ENCODE results near the gene GABRG3. TPM values are rescaled to one million over a fixed set of nuclear protein-coding genes. Genes with fewer than 3 reads are reported as not detected.

GABRG3 gene
- total and polyA plus RNA-seq, 9 of the 15 experiments (the other 6 are each of a cell fraction or from before 2014, with no cell fraction given) = 4.0 to 15.1 (median 11.2) TPM

- ChIA-PET POLR2A (no interaction called here), CTCF (ENCODE audit: low intra/inter-chr PET ratio) (no interaction called here)
- no peak overlapping the region for H2AFZ ChIP-seq (ENCODE audit: low read depth, low read length)
- BruUV-seq (replicated peaks) = no TSS peak
- no peak overlapping the region for H3K4me2 ChIP-seq (ENCODE audit: insufficient read depth, low read length)
- FAIRE-seq (no peak), DNase-seq (ENCODE audit: extremely low read depth in 1 of 4, low spot score in 3 of 4) (no peak), ATAC-seq (no peak)
- H3K79me2 ChIP-seq (ENCODE audit: control insufficient read depth, insufficient read depth, low read length) = no peaks in the 10 kb centered on the region
- H4K20me1 ChIP-seq (replicated peaks; ENCODE audit: control insufficient read depth, insufficient read depth, low read length) = no peaks in the 10 kb centered on the region
- WGBS (ENCODE audit: insufficient coverage, low coverage, missing lambda C conversion rate) = 52% methylated on average over 6 of the region's 6 CpGs
- H3K9me3 ChIP-seq (replicated peaks; ENCODE audit: control insufficient read depth, insufficient read depth, low read depth, low read length) = no peaks in the 10 kb centered on the region
- no peaks in the 10 kb centered on the region for H3K27me3 ChIP-seq (ENCODE audit: control insufficient read depth in 2 of 2, insufficient read depth in 2 of 2, low read length in 2 of 2)
- H3K4me1 ChIP-seq (replicated peaks in 1 of 2; ENCODE audit: control insufficient read depth in 2 of 2, insufficient read depth in 2 of 2, low read length in 2 of 2) = peaks cover 0 to 5% of the 10 kb centered on the region in 2 experiments; a peak in 1 of 5 replicates
- no peaks in the 10 kb centered on the region for H3K36me3 ChIP-seq (ENCODE audit: control insufficient read depth, insufficient read depth, low read length)
- no peak overlapping the region for H3K4me3 ChIP-seq
- in situ Hi-C loops (cut with MboI) = no loop called here
- no peak overlapping the region for H3K9ac ChIP-seq (ENCODE audit: insufficient read depth in 1 of 2, low read depth in 2 of 2, low read length in 2 of 2)
- no peak overlapping the region for H3K27ac ChIP-seq (ENCODE audit: extremely low read depth, low read depth, low read length)
- intact Hi-C loops (cut with micrococcal nuclease) = no loop called here
- H3K9me1 ChIP-seq (ENCODE audit: control insufficient read depth, insufficient read depth, low read length) = no peaks in the 10 kb centered on the region
- TF ChIP-seq ATF6 (CRISPR knock-in tag; IDR thresholded peaks at IDR 0.05) (no peak), TFE3 (CRISPR knock-in tag; IDR thresholded peaks at IDR 0.05) (no peak), CXXC5 (CRISPR knock-in tag; IDR thresholded peaks at IDR 0.05) (no peak), RAD21 (CRISPR knock-in tag; conservative IDR thresholded peaks at IDR 0.05 in 1 of 2, IDR thresholded peaks at IDR 0.05 in 1 of 2) (no peak), ARID3A (IDR thresholded peaks at IDR 0.05; ENCODE audit: borderline replicate concordance, low read depth, low read length) (no peak), ZNF583 (CRISPR knock-in tag; IDR thresholded peaks at IDR 0.05) (no peak), FOXP1 (CRISPR knock-in tag; IDR thresholded peaks at IDR 0.05) (no peak), E2F5 (CRISPR knock-in tag; IDR thresholded peaks at IDR 0.05) (no peak), LCOR (CRISPR knock-in tag; IDR thresholded peaks at IDR 0.05) (no peak), ZNF134 (CRISPR knock-in tag; conservative IDR thresholded peaks at IDR 0.05) (no peak), LEF1 (IDR thresholded peaks at IDR 0.05) (no peak), ETV6 (IDR thresholded peaks at IDR 0.05; ENCODE audit: borderline replicate concordance in 1 of 2, low read depth in 2 of 2, low read length in 1 of 2) (no peak), ETV6 (CRISPR knock-in tag; IDR thresholded peaks at IDR 0.05; ENCODE audit: borderline replicate concordance) (no peak)
These were observed 515.1 kb downstream of the GABRG3 start for GRCh38 chr15:27486051-27486450.

Data from K562 (cell line).